Measurements from ENCODE around the gene KCNB1.

KCNB1 gene

GRCh38 chr20:49388744-49389143 lies 93.7 kb downstream of the KCNB1 start:
- DNase-seq (ENCODE audit: low read depth): no peak

- DNase-seq (ENCODE audit: low read depth): no peak
These were observed 94.9 kb downstream of the KCNB1 start for GRCh38 chr20:49387581-49387939.

DNA sequence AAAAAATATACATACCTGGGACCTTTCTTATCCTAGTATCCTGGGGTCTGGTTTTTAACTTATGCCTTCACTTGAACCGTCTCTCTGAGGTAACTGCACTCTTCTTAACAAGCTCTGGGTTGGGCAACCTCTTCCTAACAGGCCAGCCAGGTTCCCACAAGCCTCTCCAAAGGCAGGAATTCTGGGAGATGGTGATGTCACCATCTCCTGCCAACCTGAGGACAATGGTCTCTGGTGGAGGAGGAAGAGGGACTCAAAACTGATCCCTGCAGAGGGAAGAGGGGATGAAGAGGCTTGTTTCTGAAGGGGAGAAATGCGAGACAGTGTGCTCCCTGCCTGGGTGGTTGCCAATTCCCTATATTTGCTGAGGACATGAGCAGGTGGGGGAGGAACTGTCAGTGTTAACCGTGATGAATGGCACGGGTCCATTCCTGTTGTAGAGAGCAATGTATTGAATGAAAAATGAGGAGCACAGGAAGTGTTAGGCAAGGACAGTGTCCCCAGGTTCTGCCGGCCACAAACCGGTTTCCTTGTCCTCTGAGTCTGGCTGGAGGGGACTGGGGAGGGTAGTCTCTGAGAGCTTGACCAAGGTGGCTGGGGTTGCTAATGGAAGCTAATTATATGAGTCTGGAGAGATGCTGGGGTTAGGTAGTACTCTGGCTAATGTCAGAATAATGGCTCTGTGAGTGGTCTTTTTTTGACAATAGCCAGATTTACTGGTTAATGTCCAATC lies 95.5 kb downstream of the KCNB1 start:
- no peak for DNase-seq (ENCODE audit: low read depth)

DNA sequence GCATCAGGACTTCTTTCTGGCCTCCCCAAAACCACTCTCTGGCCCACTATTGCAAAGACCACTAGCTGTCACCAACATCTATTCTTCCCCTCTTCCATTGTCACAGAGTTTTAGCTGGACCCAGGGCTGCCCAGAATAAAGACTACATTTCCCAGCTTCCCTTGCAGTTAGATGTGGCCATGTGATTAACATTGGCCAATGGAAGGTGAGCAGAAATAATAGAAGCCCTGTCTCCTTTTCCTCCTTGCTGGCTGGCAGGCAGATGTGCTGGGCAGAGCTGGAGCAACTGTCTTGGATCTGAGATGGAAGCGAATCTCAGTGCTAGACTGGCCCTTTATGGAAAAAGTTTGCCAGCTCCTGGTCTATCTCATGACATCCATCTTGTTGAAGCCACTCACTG lies 97.0 kb downstream of the KCNB1 start:
- no peak for DNase-seq (ENCODE audit: low read depth)

DNA sequence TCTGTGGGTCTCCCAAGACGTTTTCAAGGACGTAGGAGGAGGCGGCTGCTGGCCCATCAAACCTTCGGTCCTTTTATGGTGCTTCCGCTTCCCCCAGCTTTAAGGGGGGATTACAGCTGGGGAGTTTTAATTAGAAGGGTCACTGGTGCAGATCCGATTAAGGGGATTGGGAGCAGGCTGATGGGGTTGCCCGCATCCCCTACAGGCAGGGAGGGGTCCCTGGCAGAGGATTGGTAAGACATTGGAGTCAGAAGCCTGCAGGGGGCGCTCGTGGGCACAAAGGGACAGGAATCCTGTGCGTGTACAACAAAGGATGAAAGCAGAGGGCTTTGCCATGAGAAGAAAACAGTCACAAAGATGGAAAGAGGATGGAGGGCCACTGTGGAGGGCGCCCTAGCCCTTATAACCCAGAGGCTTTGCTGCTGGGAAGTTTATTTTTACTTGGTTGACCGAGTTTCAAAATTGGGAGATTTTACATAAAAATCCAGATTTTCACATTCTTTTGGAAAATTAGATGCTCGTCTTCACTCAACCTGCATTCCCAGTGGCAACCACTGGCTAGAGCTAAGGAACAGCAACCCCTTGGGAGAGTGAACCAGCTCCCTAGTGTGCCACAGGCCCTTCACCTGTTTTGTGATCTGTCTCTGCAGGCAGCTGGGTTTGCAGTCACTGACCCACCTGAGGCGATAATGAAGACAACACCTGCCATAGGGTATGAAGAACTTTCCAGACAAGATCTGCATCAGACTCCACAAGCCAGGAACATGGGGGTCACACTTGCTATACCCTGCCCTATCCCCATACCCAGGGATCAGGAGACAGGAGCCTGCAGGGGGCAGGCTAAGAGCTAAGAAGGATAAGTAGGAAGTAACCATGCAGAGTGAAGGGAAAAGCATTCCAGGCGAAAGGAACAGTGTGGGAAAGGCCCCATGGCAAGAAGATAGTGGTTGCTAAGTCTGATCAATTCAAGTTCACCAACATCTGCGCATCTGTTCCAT lies 97.7 kb downstream of the KCNB1 start:
- peak; percentile 53 for DNase-seq (ENCODE audit: low read depth)

- no peak for DNase-seq (ENCODE audit: low read depth)
These were observed 100.6 kb downstream of the KCNB1 start for GRCh38 chr20:49381558-49382493.

GRCh38 chr20:49380337-49380780 lies 102.1 kb downstream of the KCNB1 start:
- DNase-seq (ENCODE audit: low read depth): no peak

DNA sequence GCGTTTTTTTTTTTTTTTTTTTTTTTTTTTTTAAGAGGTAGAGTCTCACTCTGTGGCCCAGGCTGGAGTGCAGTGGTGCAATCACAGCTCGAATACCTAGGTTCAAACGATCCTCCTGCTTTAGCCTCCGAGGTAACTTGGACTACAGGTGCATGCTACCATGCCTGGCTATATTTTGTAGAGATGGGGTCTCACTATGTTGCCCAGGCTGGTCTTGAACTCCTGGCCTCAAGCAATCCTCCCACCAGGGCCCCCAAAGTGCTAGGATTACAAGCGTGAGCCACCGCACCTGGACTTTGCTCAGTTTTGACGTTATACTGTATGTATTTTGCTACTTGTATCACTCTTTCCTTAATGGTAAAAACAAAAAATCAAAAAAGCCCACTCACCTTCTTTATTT lies 103.1 kb downstream of the KCNB1 start:
- DNase-seq (ENCODE audit: low read depth): no peak

DNA sequence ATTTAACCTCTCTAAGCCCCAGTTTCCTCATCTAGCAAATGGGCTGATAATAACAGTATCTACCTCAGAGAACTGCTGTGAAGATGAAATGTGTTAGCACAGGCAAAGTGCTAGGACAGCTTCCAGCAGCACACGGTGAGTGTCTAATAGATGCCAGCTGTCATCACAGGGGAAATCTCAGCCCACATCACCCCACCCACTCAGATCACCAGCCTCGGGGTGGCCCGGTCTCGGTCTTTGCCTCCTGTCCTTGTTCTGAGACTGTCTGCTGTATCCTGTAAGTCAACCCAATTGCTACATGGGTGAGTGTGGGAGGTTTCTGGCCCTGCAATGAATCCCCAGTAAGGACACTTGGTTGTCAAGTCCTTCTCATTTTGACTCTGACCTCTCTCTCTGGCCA lies 105.1 kb downstream of the KCNB1 start:
- DNase-seq (ENCODE audit: low read depth): no peak

- no peak for DNase-seq (ENCODE audit: low read depth)
These were observed 107.3 kb downstream of the KCNB1 start for GRCh38 chr20:49375170-49375569.

DNA sequence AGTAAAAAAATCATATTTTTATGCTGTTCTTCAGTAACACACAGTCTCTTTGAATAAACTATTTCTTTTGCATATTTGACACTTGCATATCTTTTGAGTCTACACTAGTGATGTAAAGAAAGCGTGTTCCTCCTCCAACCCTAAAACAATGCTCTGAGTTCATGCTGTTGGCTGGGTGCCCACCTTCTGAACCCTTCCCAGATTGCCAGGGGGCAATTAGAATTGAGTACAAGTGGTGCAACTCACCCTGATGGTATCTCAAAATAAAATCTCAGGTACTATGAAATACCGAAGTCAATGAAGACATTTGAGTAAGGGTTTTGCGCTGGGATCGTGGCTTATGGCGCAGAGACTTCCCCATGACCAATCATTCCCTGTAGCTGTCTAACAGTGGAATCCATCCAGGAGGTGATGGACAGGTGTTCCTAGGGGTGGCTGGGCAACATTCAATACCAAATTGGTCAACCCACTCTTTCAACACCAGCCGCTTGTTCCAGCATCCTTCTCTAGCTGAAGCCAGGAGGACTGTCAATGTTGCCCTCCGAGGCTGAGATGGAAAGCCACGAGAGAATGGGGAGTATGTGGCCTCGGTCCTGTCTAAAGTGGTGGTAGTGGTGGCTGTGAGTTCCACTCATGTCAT lies 110.3 kb downstream of the KCNB1 start:
- no peak for DNase-seq (ENCODE audit: low read depth)

GRCh38 chr20:49368596-49368995 lies 113.9 kb downstream of the KCNB1 start:
- DNase-seq (ENCODE audit: low read depth): no peak

GRCh38 chr20:49367113-49367512 lies 115.4 kb downstream of the KCNB1 start:
- no peak for DNase-seq (ENCODE audit: low read depth)

GRCh38 chr20:49366687-49367086 lies 115.8 kb downstream of the KCNB1 start:
- no peak for DNase-seq (ENCODE audit: low read depth)

DNA sequence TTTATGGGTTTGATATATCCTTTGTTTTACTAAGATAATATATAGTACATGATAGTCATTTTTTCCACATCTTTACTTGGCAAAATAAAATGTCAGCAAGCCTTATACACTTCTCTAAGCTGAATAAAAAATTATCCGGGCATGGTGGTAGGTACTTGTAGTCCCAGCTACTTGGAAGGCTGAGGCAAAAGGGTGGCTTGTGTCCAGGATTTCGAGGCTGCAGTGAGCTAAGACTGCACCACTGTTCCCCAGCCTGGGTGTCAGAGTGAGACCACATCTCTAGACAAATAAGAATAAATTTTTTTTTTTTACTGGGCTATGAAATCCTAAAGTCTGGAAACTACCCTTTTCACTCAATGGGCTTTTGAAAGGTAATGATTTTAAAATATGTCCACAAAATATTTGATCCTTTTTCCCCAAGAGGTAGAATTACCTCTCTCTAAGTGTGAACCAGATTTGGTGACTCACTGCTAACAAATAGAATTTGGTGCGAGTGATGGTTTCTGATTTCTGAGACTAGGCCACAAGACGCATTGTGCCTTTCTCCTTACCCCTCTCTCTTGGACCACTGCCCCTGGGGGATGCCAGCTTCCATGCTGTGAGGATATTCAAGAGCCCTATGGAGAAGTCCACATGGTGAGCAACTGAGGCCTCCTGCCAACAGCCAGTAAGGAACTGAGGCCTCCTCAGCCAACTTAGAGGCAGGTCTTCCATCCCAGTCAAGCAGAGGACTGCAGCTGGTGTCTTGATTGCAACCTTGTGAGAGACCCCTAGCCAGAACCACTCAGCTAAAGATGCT lies 120.4 kb downstream of the KCNB1 start:
- no peak for DNase-seq (ENCODE audit: low read depth)

DNA sequence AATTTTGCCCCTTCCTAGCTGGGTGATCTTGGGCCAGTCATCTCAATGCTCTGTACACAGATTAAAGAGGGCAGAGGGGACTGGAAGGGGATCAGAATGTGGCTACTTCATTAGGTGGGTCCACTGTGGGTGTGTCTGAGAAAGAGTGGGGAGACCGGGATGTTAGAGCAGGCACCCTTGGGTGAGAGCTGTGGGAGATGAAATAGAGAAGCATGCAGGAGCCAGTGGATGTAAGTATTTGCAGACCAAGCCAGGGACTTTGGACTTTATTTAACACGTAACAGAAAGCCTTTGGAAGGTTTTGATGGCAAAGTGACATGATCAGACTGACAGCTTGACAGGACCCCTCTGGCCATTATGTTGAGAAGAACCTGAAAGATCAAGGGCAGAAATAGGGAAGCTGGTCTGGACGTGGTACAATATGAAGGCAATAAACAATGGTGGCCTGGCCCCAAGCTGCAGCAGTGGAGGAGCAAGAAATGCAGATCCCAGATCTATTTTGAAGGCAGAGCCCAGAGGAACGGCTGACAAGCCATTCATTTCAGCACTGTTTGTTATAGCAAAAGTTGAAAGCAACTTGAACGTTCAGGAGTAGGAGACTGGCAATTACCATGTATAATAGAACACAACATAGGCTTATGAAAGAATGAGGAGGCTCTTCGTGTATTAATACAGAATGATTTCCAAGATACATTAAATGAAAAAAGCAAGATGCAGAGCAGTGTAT lies 122.1 kb downstream of the KCNB1 start:
- DNase-seq (ENCODE audit: low read depth): no peak

- no peak for DNase-seq (ENCODE audit: low read depth)
These were observed 125.8 kb downstream of the KCNB1 start for GRCh38 chr20:49356676-49357075.

DNA sequence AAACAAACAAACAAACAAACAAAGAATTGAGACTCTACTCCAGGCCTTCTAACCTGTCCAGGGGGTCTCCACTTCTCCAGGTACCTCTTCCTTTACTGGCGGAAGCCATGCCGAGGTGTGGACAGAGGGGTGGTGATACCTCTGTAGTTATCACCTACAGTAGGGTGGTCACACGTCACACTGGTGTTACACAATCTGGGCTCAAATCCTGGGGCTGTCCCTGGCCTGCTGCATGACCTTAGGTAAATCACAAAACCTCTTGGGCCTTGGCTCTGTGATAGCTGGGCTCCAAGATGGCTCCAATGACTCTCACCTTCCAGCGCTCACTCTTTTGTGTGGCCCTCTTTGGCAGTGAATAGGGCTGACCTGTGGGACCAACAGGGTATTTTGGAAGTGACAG lies 127.8 kb downstream of the KCNB1 start:
- DNase-seq (ENCODE audit: low read depth): no peak

GRCh38 chr20:49353348-49353747 lies 129.1 kb downstream of the KCNB1 start:
- no peak for DNase-seq (ENCODE audit: low read depth)

- no peak for DNase-seq (ENCODE audit: low read depth)
These were observed 129.7 kb downstream of the KCNB1 start for GRCh38 chr20:49352751-49353150.

Data from activated T-cell treated with anti-CD3 and anti-CD28 coated beads for 1 hour (primary cell).